DND-41 (cell line): Measurements from ENCODE around the gene CDK17.
"Not testable (repeated sequence)": the region's sequence is repeated elsewhere in the genome, so short reads cannot be mapped to it uniquely, and the experiment has no call there.

ENCODE experiments used
- ATAC-seq: fragments of 200-7000 bp; cut with Tn5 transposase; 3 replicates; pipeline ENCODE4 v1.9.1; 2021; ENCODE audit warnings: low read depth; ENCODE audit not compliant: insufficient read depth
- DNase-seq: peaks from one replicate; pipeline ENCODE4 v3.0.0-alpha.2; 2020
- H2AFZ ChIP-seq: 2 replicates; pipeline ENCODE4 v1.6.0; 2012; ENCODE audit warnings: low read depth, low read length
- H3K27ac ChIP-seq: 2 replicates; pipeline ENCODE4 v1.5.1; 2012; ENCODE audit warnings: low read length, inconsistent platforms
- H3K27me3 ChIP-seq: fragments of 200-600 bp; sonication (generic); 2 replicates; pipeline ENCODE4 v1.6.0; 2012; ENCODE audit warnings: low read length, mild to moderate bottlenecking, inconsistent platforms; ENCODE audit not compliant: insufficient read depth, poor library complexity
- H3K36me3 ChIP-seq: 2 replicates; pipeline ENCODE4 v1.5.1; 2012; ENCODE audit warnings: low read length, inconsistent platforms; ENCODE audit not compliant: insufficient read depth
- H3K4me1 ChIP-seq: 2 replicates; pipeline ENCODE4 v1.5.1; 2012; ENCODE audit warnings: mild to moderate bottlenecking, low read length; ENCODE audit not compliant: insufficient read depth
- H3K4me2 ChIP-seq: 2 replicates; pipeline ENCODE4 v1.6.0; 2012; ENCODE audit warnings: mild to moderate bottlenecking, moderate library complexity, low read length, inconsistent platforms; ENCODE audit not compliant: insufficient read depth
- H3K4me3 ChIP-seq, 2 experiments: fragments of 200-600 bp in 1 of 2; shearing (Covaris generic) in 1 of 2; 2 replicates each; pipeline ENCODE4 v1.5.1; 2012 to 2016; ENCODE audit warnings: inconsistent platforms in 2 of 2, low read length in 2 of 2, mild to moderate bottlenecking in 2 of 2, low read depth in 1 of 2, moderate library complexity in 1 of 2
- H3K79me2 ChIP-seq: 2 replicates; pipeline ENCODE4 v1.6.0; 2012; ENCODE audit warnings: low read length, inconsistent platforms; ENCODE audit not compliant: insufficient read depth
- H3K9ac ChIP-seq: 2 replicates; pipeline ENCODE4 v1.6.0; 2012; ENCODE audit warnings: low read depth, mild to moderate bottlenecking, inconsistent platforms, low read length, moderate library complexity
- H3K9me3 ChIP-seq: 2 replicates; pipeline ENCODE4 v1.5.1; 2012; ENCODE audit warnings: low read length, moderate library complexity, mild to moderate bottlenecking, inconsistent platforms; ENCODE audit not compliant: insufficient read depth, severe bottlenecking
- H4K20me1 ChIP-seq: 2 replicates; pipeline ENCODE4 v1.6.0; 2012; ENCODE audit warnings: low read length; ENCODE audit not compliant: insufficient read depth
- CTCF ChIP-seq: IDR thresholded peaks from 2 replicates; pipeline ENCODE4 v1.5.1; 2012; ENCODE audit warnings: borderline replicate concordance, low read length, moderate library complexity, mild to moderate bottlenecking; ENCODE audit not compliant: poor library complexity, severe bottlenecking; ENCODE audit errors: extremely low read depth
- EZH2 ChIP-seq: IDR thresholded peaks from 3 replicates; pipeline ENCODE4 v1.6.1; 2012; ENCODE audit warnings: borderline replicate concordance, low read depth, mild to moderate bottlenecking, moderate library complexity, low read length, inconsistent platforms; ENCODE audit not compliant: severe bottlenecking

CDK17 gene

GRCh38 chr12:96343347-96343954, 56.8 kb downstream of the CDK17 start:
- Histone ChIP-seq H4K20me1 (peaks cover 16% of the 10 kb centered on the region; the same call in 1 of the 2 replicates), H3K9me3 (peaks cover 18% of the 10 kb centered on the region), H3K4me3 (peak overlapping the region in 1 of 2 experiments; percentile 16; a peak in 1 of 4 replicates), H3K79me2 (peaks cover 97% of the 10 kb centered on the region), H3K9ac (peak overlapping the region; percentile 22; the same call in 1 of the 2 replicates), H3K36me3 (peaks cover 10% of the 10 kb centered on the region), H3K27ac (peak overlapping the region; percentile 67), H3K4me1 (peaks cover 50% of the 10 kb centered on the region), H2AFZ (no peak overlapping the region), H3K27me3 (no peaks in the 10 kb centered on the region), H3K4me2 (peak overlapping the region; percentile 35)
- ATAC-seq = peak; percentile 89
- TF ChIP-seq CTCF (no peak), EZH2 (no peak)
- DNase-seq = peak; percentile 53

- H3K4me3 ChIP-seq, DNase-seq, H3K9ac ChIP-seq, H3K27me3 ChIP-seq, H3K27ac ChIP-seq, ATAC-seq, H2AFZ ChIP-seq, H3K4me2 ChIP-seq: not testable (repeated sequence)
- Histone ChIP-seq H4K20me1 (peaks cover 16% of the 10 kb centered on the region; the same call in 1 of the 2 replicates), H3K9me3 (peaks cover 12% of the 10 kb centered on the region), H3K4me1 (peaks cover 26% of the 10 kb centered on the region), H3K79me2 (peaks cover 97% of the 10 kb centered on the region), H3K36me3 (peaks cover 12% of the 10 kb centered on the region)
Observed at GRCh38 chr12:96339666-96340065, 60.6 kb downstream of the CDK17 start.

- Histone ChIP-seq H3K79me2 (peaks cover 96% of the 10 kb centered on the region), H3K4me2 (no peak overlapping the region), H3K36me3 (peaks cover 11% of the 10 kb centered on the region; the same call in 1 of the 2 replicates), H3K27ac (no peak overlapping the region), H4K20me1 (peaks cover 16% of the 10 kb centered on the region; the same call in 1 of the 2 replicates), H3K4me3 (no peak overlapping the region), H3K4me1 (peaks cover 19% of the 10 kb centered on the region), H3K9ac (no peak overlapping the region), H2AFZ (no peak overlapping the region), H3K27me3 (no peaks in the 10 kb centered on the region), H3K9me3 (peaks cover 5% of the 10 kb centered on the region)
- DNase-seq = no peak
- no peak for ATAC-seq
- no peak for TF ChIP-seq CTCF
- no peak for TF ChIP-seq EZH2
Observed at GRCh38 chr12:96338852-96339471, 61.3 kb downstream of the CDK17 start.

GRCh38 chr12:96337953-96338352, 62.3 kb downstream of the CDK17 start:
- TF ChIP-seq CTCF = no peak
- TF ChIP-seq EZH2 = no peak
- Histone ChIP-seq H3K4me2 (no peak overlapping the region), H3K4me1 (peaks cover 9% of the 10 kb centered on the region), H2AFZ (no peak overlapping the region), H3K27me3 (no peaks in the 10 kb centered on the region), H3K9ac (no peak overlapping the region), H3K79me2 (peaks cover 97% of the 10 kb centered on the region), H4K20me1 (peaks cover 11% of the 10 kb centered on the region; the same call in 1 of the 2 replicates), H3K36me3 (peaks cover 17% of the 10 kb centered on the region; the same call in 1 of the 2 replicates), H3K27ac (peak overlapping the region; percentile 22; the same call in 1 of the 2 replicates), H3K9me3 (peaks cover 5% of the 10 kb centered on the region), H3K4me3 (no peak overlapping the region)
- no peak for DNase-seq
- ATAC-seq = no peak
